ENCODE measurements around the gene SRM.
"Not testable (repeated sequence)": the region's sequence is repeated elsewhere in the genome, so short reads cannot be mapped to it uniquely, and the experiment has no call there.

The SRM gene

DNA sequence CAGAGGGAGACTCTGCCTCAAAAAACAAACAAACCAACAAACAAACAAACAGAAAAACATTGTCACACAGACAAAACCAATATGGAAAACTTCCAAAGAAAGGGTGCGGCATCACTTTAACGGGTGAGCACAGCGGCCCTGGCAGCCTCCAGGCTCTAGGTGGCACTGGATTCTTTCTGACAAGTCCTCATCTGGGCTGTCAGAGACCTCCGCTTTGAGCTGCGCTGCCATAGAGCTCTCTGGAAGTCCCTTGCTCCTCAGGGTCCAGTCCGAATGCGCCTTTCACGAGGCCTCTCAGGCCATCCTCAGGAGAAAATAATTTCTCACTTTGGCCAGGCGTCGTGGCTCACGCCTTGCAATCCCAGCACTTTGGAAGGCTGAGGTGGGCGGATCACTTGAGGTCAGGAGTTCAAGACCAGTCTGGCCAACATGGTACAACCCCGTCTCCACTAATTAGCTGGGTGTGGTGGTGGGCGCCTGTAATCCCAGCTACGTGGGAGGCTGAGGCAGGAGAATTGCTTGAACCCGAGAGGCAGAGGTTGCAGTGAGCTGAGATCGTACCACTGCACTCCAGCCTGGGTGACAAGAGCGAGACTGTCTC is 4.2 kb upstream of the SRM start:
- not testable (repeated sequence) for DNase-seq

DNA sequence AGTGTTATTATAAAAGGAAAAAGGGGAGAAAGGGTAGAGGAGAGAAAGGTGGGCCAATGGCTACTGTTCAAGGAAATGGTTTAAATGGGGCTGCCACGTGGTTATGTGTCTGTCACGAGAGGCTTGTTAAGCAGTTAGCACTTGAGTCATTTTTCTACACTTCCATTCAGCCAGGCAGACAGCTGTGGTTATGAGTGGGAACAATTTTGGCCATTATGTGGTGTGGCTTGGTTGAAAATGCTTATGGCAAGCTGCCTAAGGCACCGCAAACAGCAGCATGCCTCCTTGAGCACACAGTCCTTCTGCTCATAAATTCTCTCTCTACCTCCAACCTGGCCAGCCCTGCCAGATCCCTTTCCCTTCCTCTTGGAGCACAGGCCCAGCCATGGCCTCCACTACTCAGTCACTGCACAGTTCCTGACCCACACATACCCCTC is 3.2 kb upstream of the SRM start:
- DNase-seq, result peak; percentile 66

DNA sequence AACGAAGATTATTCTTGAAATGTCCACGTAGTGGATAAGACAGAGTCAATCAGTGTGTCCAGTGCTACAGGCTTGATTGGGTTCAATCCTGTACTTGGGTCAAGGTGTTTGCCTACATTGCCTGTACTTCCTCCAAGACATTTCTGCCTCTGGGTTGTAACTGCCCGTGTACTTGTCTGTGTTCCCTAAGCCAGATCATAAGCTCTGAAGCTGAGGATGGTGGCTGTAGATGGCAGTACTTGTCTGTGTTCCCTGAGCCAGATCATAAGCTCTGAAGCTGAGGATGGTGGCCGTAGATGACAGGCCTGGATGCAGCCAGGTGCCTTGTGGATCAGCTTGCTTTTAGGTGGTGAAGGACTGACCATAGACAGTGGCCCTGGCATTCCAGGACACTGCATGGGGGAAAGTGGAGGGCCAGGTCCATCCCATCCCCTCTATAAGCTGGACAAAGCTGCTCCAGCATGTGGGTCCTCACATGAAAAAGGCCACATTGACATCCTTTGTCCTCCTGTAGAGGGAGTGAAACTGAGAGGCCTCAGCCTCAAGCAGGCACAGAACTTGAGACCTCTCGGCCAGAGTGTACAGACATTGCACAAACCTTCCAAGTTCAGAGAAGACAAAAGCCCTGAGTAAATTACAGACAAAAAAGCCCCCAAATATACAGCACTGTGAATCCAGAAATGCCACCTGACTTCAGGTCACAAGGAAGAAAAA is 2.0 kb upstream of the SRM start:
- DNase-seq, result no peak

DNA sequence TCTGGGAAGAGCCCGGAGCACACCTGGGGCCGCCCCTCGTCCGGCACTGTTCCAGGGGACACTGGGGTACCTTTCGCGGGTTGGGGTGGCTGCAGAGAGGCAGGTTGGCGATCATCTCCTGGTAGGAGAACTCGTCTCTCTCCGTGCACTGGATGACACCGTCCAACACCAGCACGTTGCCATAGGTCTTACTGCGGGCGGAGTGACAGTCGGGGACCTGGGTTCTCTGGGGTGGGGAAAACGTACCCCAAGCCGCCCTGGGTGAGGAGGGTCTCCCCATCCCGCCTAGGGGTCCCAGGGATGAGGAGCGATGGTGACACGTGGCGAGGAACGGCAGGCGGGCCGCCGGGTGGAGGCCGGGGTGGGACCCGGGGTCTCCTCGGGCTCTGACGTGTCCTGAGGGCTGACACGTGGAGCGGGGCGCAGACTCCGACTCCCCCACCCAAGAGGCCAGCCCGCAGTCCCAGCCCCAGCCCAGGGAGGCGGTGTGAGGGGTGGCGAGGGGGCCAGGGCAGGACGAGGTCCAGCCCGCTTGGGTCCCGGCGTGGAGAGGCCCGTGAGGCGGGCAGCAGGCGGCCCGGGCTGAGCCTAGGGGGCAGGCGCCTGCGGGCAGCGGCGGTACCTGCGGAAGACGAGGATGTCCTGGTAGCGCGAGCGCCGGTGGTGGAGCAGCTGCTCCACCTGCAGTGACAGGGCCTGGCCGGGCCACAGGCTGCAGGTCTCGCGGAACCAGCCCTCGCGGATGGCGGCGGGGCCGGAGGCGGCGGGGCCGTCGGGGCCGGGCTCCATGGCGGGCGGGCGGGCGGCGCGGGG is 457 bp downstream of the SRM start:
- peak; percentile 42 for DNase-seq

DNA sequence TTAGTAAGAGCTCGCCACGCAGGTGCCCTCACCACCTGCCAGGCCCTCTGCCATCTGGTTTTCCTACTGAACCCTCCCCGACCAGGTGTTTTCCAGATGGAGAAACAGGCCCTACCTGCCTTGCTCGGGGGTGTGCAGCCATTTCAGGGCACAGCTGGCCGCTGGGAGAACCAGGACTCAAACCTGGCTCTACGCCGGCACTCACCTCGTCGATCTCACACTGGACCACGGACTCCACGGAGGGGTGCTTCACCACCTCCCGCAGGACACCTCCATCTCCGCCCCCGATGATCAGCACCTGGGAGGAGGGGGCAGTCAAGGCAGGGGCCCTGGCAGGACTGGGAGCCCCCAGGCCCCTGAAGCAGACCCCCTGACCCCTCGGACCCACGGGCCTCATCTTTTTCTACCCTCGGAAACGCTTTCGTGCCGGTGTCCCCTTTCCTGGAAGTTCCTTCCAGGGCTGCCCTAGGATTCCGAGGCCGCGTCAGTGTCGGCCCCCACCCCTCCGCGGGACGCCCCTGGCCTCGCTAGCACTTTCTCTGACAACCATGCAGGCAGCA is 1.1 kb downstream of the SRM start:
- no peak for DNase-seq

DNA sequence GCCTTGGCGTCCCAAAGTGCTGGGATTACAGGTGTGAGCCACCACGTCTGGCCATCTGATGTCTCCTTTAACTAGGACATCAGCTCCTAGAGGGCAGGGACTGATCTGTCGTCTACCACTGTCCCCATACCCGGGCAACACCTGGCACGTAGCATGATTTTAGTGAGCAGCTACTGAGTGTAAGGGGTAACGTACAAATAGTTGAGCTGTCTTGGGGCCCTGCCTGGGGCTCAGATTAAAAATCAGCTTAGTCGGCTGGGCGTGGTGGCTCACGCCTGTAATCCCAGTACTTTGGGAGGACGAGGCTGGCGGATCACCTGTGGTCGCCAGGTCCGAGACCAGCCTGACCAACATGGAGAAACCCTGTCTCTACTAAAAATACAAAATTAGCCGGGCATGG is 1.8 kb downstream of the SRM start:
- no peak for DNase-seq

DNA sequence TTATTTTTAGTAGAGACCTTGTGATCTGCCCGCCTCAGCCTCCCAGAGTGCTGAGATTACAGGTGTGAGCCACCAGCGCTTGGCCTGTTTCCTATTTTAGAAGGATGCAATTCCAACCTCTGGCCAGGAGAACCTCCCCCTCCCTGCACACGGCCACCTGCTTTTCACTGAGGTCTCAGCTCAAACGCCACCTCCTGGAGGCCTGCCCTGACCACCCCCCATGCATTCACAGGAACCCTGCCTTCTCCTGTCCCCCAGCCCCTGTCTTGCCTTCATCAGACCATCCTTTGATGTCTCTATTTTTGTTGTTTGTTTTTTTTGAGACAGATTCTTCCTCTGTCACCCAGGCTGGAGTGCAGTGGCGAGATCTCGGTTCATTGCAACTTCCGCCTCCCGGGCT is 2.3 kb downstream of the SRM start:
- no peak for DNase-seq

DNA sequence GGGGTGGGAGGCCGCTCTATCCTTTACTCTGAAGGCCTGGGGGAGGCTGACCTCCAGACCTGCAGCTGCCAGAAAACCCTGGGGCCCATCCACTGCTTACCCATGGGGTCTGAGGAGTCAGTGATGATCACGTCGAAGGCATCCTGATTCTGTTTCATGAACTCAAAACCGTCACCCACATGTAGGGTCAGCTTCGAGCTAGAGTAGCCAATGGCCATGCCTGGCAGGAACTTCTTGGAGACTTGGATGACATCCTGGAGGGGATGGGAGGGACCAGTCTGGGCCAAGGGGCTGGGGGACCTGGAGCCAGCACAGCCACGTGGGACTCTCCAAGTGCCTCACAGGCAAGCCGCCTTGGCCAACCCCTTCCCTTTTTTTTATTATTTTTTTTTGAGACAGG is 3.3 kb downstream of the SRM start:
- DNase-seq, result no peak

DNA sequence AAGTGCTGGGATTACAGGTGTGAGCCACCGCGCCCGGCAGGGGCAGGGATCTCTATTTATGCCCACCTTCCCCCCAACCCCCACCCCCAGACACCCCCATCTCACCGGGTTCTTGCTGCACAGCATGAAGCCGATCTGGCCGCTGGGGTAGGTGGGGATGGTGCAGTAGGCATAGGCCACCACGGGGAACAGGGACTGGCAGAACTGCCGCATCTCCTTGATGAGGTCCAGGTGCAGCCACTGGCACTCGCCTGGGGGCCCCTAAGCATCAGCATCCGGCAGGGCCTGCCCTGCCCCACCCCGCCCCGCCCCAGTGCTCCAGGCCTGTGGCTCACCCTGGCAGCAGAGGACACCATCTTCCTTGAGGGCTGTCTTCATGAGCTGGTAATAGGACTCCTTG is 4.1 kb downstream of the SRM start:
- DNase-seq, result no peak

DNA sequence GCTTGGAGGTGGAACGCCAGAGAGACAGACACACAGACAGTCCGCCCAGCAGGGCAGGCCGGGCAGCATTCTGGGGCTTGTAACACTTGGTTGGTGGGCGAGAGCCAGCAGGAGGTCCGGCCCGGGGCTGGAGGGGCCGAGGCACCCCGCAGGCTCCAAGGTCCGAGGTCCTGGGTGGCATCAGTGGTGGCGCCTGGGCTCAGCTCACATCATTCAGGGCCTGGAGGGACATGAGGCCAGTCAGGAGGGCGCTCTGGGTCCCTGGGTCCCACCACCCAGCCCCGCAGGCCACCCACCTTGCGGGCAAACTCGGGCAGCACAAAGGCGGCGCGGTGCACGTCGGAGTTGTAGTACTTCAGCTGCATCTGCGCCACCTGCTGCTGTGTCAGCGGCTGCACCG is 5.2 kb downstream of the SRM start:
- no peak for DNase-seq

DNA sequence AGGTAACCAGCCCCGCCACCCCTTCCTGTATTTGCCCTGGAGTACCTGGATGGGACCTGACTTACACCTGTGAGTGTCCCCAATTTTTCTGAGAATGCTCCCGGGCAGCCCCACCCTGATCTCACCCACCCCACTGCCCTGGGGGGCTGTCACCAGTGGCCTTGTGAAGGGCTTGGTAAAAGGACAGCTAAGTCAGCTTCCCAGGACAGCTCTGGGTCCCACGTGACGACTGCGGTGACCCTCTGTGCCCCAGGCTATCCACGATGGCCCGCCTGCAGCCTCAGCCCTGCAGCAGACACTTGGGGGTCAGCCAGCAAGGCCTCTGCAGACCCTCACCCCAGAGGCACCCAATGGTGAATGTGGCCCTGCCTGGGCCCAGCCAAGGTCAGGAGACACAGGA is 5.6 kb downstream of the SRM start:
- DNase-seq, result no peak

DNA sequence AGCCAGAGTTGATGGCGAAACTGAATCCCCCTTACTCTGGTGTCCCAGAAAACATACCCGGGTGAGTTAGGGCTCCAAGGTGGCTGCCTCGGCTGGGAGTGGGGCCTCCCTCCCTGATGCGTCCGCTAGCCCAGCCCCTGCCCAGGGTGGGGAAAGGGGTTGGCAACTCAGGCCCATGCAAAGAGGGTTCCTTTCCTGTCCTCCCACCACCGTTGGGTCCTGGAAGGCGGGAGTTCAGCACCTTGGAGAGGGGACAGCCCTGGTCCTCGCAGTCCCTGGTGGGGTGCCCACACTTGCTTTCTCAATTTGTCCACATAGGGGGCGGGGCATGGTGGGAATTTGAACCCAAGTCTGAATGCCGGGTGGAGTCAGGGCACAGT is 6.1 kb downstream of the SRM start:
- DNase-seq, result no peak

DNA sequence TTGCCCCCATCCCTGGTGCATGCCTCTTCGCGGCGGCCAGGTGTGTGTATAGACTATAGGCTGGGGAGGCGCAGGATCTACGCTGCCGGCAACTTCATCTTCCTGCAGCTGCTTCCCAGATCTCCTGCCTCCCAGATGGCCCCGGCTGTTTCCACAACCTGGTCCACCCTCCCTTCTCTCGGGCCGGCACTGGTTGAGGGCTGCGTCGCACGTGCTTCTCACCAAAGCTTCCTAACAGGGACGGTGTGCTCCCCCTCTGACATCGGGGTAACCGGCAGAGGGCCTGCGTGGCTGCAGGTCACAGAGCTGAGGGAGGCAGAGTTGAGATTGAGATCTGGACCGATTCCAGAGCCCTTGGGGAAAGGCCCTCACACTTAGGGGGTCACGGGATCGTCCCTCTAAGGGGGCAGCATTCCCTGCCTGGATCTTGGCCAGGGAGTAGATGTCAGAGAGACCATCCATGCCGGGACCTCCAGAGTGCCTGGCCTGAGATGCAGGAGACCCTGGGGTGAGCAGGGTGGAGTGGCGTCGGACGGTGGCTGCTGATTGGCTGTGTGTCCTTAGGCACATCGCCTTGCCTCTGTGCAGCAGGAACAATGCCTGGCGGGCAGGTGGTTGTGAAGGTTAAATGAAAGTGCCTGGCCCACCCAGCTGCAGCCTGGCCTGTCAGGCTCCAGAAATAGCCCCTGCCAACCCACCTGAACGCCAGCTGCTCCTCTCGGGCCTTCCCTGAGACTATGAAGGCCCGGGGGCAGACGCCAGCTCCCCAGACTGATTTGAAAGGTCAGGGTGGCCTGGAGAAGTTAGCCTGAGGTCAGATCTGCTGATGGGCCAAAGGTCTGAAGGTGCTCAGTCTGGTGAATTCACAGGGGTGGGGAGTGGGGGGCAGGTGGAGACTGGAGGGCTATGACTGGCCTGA is 6.7 kb downstream of the SRM start:
- DNase-seq, result no peak

DNA sequence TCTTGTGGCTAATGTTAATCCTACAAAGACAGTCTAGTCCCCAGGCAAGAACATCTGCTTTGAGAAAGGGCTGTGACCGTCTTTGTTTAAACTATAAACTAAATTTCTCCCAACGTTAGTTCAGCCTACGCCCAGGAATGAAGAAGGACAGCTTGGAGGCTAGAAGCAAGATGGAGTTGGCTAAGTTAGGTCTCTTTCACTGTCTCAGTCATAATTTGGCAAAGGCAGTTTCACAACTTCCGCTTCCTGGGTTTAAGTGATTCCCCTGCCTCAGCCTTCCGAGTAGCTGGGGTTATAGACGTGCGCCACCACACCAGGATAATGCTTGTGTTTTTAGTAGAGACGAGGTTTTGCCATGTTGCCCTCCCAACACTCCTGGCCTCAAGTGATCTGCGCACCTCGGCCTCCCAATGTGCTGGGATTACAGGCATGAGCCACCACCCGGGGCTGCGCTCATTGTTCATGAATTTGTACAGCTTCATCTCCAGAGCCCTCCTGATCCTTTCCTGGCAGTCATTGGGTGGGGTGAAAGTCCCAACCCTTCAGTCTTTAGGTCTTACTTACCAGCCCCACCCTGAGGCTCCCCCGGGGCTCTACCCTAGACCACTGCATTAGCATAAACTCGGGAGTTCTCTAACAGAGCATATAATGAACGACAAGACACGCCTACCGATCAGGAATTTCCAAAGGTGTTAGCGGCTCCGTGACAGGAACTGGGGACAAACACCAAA is 7.9 kb downstream of the SRM start:
- no peak for DNase-seq

DNA sequence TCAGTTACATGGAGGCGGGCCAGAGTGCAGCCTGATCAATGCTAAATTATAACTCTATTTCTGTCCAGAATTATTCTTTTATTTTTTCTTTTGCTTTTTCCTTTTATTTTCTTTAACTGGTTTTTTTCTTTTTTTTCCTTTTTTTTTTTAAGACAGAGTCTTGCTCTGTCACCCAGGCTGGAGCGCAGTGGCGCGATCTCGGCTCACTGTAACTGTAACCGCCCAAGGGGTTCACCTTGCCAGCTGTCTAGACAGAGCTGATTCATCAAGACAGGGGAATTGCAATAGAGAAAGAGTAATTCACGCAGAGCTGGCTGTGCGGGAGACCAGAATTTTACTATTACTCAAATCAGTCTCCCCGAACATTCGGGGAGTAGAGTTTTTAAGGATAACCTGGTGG is 8.7 kb downstream of the SRM start:
- DNase-seq, result not testable (repeated sequence)

DNA sequence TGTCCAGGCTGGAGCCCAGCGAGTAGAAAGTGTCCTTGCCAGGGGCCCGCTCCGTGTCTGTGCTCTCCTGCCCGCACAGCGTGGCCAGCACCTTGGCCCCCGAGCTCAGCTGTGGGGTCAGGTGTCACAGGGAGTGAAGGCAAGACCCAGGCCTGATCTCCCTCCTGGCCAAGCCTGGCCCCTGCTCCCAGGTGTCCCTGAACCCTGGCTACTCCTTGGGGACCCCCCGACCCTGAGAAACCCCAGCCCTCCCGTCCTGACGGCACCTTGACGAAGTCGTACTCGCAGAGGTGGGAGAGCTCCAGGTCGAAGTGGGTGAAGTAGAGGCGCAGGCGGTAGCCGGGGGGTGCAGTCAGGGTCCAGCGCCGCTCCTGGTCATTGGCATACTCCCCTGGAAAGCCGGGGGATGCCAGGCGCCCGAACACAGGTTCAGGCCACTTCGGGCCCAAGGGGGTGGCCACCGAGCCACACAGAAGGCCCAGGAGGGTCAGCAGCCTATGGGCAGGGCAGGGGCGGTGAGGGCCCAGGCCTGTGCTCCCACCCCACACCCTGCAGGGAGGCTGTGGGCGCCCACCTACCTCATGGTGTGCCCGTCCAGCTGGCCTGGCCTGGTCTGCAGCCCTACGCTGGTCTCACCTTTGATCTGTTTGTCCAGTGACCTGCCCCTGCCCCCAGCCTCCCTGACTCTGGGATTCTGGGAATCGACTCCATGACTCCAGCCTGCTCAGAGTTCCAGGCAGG is 13.0 kb downstream of the SRM start, which contains the start of gene MASP2:
Gene MASP2, minus strand, starts transcription at position 615 of the 741 bp plus-strand sequence. Its CDS starts 32 bp downstream, at position 583.
- no peak for DNase-seq

DNA sequence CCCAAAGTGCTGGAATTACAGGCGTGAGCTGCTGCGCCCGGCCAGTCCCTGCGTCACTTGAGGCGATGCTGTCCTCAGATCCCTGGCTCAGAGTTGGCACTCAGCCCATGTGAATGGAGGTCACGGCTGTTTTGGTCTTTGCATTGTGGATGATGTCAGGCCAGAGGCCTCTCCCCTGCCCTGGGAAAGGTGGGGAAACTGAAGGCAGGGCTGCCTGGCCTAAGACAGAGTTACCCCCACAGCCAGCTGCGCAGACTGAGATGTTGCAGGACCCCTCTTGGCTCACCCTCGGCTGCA is 13.6 kb downstream of the SRM start:
- no peak for DNase-seq

DNA sequence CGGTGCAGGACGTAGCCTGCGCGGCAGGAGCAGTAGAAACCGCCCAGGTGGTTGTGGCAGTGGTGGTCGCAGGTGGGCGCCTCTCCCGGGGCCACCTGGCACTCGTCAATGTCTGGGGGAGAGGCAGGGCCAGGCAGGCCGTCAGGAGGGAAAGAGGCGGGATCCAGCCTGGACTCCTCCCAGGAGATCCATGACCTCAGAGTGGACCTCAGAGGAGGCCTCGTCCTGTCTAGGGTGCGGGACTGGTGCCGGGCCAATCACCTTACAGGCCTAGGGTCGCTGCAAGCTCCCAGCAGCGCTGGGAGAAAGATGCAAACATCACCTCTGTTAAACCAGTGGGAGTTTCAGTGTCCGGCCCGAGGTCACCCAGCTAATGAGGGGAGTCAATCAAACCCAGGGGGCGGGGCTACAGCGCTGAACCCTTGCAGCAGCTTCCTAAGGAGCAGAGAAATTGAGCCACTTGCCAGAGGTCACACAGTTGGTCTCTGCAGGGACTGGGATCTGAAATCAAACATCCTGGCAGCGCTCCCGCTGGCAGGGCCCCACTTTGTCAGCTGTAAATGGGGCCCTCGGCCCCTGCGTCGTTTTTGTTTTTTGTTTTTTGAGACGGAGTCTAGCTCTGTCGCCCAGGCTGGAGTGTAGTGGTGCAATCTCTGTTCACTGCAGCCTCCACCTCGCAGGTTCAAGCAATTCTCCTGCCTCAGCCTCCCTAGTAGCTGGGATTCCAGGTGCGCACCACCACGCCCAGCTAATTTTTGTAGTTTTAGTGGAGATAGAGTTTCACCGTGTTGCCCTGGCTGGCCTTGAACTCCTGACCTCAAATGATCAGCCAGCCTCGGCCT is 14.2 kb downstream of the SRM start:
- no peak for DNase-seq

DNA sequence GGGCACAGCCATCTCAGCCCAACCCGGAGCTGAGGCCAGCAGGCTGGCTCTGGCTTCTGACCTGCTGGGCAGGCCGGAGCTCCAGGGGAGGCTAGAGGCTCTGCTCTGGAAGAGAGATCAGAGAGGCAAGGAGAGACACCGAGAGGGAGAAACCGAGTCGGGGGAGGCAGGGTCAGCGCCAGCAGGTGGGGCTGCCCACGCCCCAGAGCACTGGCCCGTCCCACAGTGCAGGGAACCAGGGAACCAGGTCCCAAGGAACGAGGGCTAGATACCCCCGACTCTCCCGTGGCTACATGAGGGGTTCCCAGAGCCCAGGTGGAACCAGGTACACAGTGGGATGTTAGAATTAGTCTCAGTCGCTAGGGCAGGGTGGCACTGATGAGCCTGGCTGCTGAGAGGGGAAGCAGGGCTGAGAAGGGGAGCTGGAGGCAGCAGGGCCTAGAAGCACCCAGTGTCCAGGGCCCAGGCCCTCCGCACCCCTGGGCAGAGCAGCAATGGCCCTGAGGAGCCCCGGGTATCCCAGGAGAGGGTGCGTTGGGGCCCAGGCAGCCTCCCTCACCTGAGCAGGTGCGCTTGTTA is 14.9 kb downstream of the SRM start:
- DNase-seq, result no peak
